Measurements from ENCODE around the gene TMEM183A.
A peak's percentile ranks its signal among the peaks of the same experiment; 100 is the strongest.

Gene TMEM183A

DNA sequence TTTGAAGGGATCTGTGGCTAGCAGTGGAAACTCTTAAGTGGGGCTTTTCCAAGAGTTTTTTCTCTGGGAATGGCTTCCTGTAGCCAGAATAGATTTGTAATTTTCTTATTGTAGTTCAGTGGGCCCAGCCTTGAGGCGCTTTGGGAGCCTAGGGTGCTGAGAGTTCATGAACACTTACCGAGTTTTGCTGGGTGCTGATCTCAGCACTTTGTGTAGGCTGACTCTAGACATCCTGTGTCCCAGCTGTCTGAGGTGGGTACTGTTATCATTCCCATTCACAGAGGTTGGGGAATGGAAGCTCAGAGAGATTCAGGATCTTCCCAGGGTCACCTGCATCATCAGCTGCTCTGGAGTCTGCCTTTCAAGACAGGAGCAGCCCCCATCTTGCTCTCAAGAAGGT lies 26.1 kb downstream of the TMEM183A start:
- no peak for DNase-seq

DNA sequence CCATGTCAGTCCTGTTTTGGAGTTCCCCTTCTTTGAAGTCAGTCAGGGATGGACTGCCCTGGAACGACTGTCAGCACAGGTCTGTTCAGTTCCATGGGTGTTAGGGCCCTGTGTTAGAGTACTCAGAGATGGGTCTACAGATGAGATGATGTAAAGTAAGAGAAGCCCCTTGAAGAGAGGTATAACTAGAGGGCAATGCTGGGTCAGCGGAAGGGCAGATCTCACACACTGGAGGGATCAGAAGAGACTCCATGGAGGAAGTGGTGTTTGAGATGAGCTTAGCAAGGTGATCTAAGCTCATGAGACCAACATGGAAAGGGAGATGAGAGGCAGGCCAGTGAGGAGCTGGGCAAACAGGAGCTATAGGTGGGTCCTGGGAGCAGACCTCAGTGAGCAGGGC lies 26.7 kb downstream of the TMEM183A start:
- DNase-seq = no peak

DNA sequence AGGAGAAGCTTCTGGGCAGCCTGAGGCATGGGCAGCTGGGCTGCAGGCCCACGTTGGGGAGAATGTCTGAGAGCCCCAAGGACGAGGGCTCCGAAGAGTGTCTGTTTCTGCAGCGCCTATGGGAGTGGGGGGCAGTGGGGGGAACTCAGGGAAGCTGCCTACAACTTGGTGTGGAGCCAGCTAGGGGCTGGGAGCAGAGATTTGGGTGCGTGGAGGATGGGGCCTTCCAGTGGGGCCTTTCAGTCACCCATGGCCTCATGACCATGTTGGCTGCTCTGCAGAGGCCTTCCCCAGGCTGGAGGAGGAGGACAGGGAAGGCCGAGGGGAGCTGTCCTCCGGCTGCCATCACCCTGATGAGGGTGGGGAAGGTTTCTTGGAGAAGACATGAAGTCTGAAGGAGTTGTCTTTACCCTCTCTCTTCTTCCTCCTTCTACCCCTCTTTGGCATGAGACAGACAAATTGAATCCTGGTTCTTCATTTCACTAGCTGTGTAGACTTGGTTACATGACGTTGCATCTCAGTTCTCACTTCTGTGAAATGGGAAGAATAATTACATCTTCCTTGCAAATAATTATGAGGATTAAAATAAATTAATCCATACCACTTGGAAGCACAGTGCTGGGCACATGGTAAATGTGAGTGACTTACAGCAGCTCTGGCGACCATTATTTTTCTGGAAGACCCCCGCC lies 27.4 kb downstream of the TMEM183A start:
- no peak for DNase-seq

DNA sequence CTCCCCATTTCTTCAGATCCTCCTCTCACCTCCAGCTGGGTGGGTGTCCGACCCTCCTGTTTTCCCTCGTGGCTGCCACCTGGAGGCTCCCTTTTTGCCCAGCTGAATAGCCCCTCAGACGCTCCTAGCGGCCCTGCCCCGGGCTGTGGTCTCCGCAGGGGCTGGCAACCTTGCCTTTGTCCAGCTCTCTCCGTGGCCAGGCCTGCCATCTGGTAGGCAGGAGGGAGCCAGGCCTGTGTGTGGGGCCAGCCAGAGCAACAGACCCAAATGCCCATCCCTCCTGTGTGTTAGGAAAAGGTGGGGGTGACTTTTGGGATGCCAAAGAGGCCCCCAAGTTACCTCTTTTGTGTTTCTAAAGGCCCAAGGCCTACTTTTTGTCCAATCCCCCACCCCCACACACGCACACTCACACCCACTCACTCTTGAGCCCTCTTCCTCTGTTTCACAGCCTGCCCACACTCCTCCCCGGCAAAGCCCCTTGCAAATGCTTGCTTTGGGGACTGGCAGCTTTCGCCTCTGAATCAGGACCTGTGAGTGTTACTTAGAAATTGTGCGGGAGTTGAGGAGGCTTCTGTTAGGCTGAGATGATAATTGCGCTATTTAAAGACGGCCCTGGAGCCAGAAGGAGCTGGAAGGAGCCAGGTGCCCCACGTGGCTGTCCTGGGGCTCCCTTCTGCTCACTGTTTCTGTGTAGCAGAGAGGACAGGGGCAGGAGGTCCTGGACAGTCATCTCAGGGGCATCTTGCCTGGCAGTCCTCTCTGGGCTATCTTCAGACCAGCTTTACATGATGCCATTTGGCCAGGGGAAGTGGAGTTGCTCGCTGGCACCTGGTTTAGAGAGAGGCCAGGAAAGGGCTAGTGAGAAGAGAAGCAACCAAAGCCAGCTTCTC lies 28.2 kb downstream of the TMEM183A start:
- no peak for DNase-seq

DNA sequence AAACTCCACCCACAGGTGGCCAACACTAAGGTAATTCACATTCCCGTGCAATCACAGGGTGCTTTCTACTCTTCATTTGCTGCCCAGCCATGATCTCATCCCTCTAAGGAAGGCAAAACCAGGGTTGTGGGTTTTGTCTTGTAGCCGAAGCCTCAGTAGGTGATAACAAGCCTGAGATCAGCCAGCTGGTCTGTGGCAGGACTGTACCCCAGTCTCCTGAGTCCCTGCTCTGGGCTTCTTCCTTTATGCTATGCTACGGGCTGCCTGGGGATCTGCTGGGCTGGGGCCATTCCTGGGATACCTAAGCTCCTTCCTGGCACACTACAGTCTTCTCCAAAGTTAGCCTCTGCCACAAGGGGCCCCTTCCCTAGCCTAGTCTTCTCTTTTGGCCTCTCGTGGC lies 29.0 kb downstream of the TMEM183A start:
- DNase-seq = no peak

DNA sequence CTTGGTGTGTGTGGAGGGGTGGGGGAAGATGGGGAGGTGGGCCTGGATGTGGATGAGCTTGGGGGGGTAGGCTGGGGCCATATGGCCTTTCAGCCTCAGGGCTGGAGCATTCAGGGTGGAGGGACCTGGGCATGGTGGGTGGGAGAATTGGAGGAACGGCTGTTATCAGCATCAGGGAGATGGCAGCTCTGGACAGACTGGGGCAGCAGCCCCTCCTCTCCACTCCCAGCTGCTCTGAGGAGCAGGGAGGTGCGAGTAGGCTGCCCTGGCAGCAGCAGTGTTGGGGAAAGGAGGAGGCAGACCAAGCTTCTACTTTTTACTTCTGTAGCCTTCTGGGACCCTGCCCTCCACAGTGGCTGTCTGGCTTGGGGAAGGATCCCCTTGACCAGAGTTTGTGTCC lies 29.4 kb downstream of the TMEM183A start:
- no peak for DNase-seq

DNA sequence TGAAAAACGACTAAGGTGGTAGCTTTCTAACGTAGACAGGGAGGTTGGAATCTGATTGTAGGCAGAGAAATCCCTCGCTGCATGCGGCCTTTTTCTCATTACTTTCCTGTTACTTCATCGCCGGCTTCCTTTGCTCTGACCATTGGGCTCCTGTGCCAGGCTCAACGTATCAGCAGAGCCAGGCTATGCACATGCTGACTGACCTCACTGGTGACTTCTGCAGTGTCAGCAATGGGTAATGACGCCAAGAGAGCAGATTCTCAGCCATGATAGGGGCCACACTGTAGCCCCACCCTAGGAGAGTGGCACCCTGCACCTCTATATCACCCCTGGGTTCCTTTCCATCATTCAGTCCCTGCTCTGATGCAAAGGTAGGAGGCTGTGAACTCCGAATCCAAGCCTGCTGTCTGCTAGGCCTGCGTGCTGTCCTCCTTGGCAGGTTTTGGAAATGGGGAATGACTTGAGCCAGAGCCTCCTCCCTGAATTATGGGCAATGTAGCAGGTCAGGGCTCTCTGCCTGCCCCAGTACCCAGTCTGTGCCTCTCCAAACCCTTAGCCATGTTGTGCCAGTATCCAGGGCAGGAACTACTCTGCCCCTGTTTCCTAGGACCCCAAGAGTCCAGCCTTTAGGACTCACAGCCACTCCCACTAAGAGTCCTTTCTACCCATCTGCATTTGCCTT lies 30.5 kb downstream of the TMEM183A start:
- DNase-seq = no peak

DNA sequence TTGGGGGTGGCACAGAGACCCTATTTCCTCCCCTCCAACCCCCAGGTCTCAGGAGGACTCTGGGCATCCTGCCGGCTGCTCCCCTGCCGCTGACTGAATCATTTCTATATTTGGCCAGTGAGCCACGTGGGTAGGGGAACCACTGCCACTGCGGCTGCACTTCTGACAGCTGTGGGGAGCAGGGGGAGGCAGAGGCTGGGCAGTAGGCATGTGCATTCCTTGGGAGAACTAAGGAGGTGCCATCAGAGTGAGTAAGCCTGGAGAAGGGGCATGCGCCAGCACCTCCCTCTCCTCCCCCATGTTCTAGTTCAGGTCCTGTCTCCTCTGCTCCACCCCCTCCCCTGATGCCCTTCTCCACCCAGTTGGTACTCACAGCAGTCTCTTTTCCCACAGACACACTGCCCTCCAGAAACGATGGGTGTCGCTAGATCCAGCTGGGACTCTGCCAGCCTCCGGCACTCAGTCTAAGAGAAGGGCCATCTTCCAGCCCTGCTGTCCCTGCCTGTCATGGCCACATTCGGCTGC lies 31.1 kb downstream of the TMEM183A start:
- no peak for DNase-seq

DNA sequence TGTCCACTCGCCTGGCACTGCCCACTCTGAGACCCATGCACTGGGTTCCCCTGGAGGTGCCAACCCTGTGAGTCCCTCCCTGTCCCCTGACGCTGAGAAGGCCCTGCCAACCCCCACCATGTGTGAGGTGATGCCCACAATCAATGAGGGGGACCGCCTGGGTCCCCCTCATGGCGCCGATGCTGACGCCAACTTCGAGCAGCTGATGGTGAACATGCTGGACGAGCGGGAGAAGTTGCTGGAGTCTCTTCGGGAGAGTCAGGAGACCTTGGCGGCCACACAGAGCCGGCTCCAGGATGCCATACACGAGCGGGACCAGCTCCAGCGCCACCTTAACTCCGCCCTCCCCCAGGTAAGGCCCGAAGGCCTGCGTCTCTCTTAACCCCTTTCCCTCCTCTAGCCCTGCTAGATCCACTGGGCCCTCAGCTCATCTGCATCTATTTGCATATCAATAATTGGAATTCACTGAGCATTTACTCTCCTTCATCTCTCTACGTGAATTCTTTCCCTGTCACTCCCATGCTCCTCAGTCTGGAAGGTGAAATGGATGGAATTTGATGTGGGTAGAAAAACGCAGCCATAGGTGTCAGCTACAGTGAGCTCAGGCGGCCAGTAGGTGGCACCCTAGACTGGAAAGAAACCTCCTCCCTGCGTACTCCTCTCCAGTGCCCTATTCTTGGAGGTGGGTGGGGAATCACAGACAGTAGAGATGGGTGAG lies 31.9 kb downstream of the TMEM183A start:
- DNase-seq = peak; percentile 47

DNA sequence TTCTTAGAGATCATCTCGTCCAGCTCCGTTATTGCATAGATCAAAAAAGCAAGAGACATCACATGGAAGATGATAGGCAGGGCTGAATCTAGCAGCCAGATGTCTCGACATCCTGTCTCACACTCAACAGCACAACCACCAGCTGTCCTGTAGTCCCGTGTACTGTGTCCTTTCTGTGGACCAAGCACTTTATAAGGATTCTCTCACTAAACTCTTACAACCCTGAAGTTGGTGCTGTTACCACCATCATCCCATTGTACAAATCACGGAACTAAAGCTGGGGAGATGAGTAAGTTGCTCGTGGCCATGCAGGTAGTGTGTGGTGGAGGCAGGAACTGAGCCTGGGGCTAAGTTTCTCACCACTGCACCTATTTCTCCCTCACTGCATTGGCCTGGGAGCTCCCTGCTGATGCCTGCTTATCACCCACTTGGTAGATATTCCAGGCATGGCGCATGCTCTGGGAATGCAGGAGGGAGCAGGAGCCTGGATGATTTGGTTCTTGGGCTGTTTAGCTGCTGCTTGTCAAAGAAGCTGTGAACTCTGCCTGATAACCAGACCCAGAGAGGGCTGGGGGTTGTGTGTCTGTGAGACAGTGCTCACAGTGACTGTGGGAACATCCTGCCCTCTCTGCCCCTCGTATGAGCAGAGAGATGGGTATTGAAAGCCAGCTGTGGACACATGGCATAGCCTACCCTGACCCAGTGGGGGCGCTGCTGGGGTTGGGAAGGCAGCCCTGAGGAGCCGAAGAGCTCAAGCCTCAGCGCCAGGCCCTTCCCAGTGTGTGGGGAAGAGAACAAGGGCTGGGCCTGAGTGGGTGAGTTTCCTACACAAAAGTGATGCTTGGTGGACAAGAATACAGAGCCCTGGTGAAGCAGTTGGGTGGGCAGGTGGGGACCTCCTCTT lies 32.7 kb downstream of the TMEM183A start:
- no peak for DNase-seq

DNA sequence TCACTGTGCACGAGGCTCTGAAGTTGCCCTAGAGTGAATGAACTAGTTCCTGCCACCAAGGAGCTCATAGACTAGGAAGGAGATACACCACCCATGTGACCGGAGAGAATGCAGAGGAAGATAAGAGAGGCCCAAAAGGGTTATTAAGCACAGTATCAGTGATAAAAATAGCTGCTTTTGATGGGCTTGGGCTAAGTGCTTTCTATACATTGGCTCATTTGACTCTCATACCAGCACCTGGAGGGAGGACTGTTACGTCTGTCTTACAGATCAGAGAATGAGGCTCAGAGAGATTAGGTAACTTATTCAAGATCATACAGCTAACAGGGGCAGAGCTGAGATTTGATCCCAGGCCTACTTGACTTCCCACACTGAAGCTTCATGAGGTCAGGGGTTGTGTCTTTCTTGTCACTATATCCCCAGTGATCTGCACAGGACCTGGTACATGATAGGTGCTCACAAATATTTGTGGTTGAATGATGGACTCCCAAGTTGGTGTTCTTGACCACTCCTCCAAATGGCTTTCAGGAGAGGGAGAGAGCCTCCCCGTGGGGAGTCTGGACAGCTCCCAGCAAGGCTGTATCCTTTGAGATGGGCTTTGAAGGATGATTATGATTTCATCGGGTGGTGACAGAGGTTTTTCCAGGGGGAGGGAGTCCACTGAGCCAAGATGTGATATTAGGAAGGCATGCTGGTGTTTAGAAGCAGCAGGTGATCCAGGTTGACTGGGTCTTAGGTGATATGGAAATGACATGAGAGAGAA lies 33.5 kb downstream of the TMEM183A start:
- no peak for DNase-seq

DNA sequence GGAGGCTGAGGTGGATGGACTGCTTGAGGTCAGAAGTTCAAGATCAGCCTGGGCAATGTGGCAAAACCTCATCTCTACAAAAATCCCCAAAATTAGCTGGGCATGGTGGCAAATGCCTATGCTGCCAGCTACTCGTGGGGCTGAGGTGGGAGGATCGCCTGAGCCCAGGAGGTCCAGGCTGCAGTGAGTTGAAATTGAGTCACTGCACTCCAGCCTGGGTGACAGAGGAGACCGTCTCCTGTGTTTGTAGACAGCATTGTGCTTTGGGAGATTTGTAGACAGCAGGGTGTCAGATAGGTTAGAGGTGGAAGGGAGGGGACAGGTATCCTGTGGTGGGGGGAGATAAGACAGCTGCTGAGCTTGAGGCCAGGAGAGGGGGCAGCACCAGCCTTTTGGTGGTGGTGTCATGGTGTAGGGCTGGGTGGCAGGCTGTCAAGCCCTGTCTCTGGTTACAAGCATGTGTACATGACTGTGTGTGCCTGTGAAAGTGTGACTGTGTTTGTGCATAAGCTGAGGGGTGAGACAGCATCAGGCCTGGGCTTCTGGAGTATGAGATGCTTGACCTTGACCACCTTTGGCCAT lies 34.3 kb downstream of the TMEM183A start:
- DNase-seq = no peak

DNA sequence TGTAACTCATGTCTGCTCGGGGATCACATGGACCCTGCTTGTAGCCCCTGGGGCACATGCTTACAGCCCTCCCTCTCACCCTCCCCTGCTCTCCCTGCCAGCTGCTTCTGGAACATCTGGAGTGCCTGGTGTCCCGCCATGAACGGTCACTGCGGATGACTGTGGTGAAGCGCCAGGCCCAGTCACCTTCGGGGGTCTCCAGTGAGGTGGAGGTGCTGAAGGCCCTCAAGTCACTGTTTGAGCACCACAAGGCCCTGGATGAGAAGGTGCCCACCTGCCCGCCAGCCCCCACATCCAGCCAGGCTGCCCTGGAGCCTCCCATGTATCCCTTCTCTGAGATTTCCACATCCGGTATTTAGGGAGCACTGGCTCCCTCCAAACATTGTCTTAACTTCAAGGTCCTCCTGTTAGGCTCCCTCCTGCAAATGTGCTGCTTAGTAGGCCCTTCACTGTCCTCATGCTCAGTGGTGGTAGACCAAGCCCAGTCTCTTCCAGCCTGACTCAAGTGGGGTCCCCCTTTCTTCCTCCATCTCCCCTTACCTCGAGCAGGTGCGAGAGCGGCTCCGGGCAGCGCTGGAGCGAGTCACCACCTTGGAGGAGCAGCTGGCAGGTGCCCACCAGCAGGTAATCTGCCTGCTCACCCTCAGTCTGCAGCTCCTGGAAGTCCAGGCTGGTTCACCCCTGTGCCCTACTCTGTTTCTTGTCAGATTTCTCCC lies 36.8 kb downstream of the TMEM183A start:
- no peak for DNase-seq

DNA sequence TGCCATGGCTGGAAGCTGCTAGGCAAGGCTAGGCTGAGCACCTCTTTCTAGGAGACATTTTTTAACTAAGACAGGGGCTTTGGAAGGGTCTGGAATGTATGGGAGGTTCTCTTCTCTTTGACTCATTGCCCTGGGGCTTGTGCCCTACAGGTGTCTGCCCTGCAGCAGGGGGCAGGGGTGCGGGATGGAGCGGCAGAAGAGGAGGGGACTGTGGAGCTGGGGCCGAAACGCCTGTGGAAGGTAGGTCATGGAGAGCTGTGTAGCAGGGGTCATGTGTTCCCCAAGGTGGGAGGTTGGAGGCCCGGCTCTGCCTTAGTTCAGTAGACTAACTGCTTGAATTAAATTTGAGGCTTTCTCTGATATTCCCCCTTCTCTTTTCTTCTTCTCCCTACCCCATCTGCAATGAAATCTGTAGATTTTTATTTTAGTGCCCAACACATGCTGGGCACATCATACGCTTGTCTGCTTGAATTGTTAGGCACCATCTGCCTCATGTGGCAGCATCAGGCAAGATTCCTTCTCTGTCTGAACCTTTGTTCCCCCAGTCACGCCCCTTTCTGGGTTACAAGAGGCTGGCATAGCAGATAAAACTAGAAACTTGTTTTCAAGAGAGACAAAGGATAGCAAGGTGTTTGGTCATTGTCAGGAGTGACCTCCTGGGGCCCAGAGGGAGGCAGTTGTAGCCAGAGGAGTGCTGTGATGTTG lies 37.5 kb downstream of the TMEM183A start:
- no peak for DNase-seq

DNA sequence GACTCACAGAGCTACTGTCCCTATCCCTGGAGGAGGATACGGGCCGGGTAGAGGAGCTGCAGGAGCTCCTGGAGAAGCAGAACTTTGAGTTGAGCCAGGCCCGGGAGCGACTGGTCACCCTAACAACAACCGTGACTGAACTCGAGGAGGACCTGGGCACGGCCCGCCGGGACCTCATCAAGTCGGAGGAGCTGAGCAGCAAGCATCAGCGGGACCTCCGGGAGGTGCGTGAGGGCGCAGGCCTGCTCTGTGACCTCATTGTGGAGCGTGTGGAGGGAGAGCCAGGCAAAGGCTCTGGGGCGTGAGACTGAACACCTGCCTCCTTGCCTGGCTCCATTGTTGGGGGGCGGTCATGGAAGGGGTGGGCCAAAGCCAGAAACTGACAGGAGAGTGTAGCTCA lies 38.2 kb downstream of the TMEM183A start:
- no peak for DNase-seq

DNA sequence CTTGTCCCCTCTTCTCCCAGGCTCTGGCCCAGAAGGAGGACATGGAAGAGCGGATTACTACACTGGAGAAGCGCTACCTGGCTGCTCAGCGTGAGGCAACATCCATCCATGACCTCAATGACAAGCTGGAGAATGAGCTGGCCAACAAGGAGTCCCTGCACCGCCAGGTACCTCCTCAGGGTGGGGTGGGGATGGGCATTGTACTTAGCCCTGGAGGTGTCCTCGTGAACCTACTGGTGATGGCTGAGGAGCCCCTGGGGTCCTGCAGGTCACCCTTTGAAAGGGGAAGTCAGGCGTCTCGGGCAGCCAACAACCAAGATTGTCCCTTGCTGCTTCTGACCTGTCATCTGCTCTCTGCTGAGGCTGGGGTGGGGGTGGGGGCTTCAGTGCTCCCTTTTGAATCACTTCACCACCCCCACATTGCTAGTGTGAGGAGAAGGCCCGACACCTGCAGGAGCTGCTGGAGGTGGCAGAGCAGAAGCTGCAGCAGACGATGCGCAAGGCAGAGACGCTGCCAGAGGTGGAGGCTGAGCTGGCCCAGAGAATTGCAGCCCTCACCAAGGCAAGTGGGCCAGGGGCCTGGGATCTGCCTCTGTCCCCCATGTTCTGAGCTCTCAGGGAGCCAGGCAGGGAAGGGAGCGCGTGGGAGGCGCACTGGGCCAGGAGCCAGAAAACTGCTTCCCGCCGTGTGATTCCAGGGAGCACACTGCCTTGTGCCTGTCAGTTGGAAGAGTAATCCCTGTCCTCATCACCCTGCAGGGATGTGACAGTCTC lies 38.8 kb downstream of the TMEM183A start:
- no peak for DNase-seq

DNA sequence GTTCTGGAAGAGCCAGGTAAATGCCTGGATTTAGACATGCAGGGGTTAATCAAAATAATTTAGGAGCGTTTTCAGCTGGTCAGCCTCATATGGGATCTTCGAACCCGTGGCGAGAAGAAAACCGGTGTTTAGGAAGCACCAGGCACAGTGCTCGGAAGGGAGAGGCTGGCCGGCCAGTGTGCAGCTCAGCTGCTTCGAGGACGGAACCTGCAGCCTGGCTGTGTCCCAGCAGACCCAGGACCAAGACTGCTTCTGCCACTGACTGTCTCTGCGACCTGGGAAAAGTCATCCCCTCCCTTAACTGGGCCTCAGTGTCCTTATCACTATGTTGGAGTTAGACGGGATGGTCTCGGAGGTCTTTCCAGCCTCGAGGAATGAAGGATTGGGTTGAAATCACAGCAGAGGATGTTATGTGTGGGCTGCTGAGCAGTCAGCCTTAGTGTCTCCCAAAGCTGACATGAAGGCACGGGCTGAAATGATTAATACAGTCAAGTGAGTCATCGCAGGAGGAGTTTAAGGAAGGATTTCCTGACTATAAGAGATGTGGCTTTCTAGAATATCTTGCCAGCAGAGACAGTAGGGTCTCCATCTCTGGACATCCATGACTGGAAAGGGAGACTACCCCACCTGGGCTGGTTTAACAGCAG lies 39.9 kb downstream of the TMEM183A start:
- DNase-seq = no peak

DNA sequence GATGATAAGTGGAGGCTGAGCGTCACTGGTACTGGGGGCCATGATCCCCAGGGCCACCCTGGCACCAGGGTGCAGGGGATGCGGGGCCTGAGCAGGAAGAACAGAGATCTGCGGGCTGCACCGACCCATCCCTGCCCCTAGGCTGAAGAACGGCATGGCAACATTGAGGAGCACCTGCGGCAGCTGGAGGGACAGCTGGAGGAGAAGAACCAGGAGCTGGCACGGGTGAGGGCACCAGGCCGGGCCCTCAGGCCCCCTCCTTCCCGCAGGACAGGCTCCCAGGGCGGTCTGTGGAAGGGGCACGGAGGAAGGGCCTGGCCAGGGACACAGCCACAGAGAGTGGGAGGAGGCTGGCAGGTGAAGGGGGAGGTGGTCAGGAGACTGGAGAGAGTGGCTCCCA lies 40.9 kb downstream of the TMEM183A start:
- DNase-seq = no peak
